Dermis microvascular lymphatic vessel endothelial cell (primary cell): ENCODE data around the gene KRTAP10-7. TPM values are rescaled to one million over a fixed set of nuclear protein-coding genes. Genes with fewer than 3 reads are reported as not detected.
"Not testable (repeated sequence)": the region's sequence is repeated elsewhere in the genome, so short reads cannot be mapped to it uniquely, and the experiment has no call there.

Experiments
- DNase-seq, 2 donors: peaks; one replicate each; pipeline versions ENCODE4 v3.0.0 to v3.0.0-alpha.2; 2010; ENCODE audit warnings: low read depth in 2 of 2
- total RNA-seq: library from RNA; depleted of rRNA; stranded (reverse); fragments of >200 nt; gene quantifications from 2 replicates; pipeline ENCODE4 v1.2.1, GENCODE V29; 2014

Gene KRTAP10-7
- total RNA-seq, 1 donor from 2014 or later = not detected

GRCh38 chr21:44610157-44610843 is 9.9 kb downstream of the KRTAP10-7 start:
- DNase-seq = not testable (repeated sequence)

- DNase-seq = no peak
These were observed 11.2 kb downstream of the KRTAP10-7 start for GRCh38 chr21:44611551-44611950.

- no peak for DNase-seq
These were observed 11.7 kb downstream of the KRTAP10-7 start, which contains the start of gene KRTAP10-8 for GRCh38 chr21:44612029-44612486. Gene KRTAP10-8 (plus strand): TSS chr21:44612079. CDS start chr21:44612101, 22 bp downstream.

GRCh38 chr21:44612669-44613229 is 12.4 kb downstream of the KRTAP10-7 start:
- DNase-seq = no peak

- no peak for DNase-seq
These were observed 13.2 kb downstream of the KRTAP10-7 start for GRCh38 chr21:44613386-44614155.

- DNase-seq = no peak
These were observed 13.8 kb downstream of the KRTAP10-7 start for GRCh38 chr21:44614161-44614631.

GRCh38 chr21:44614961-44615391 is 14.6 kb downstream of the KRTAP10-7 start:
- no peak for DNase-seq

- DNase-seq = no peak
These were observed 15.1 kb downstream of the KRTAP10-7 start for GRCh38 chr21:44615466-44615865.

GRCh38 chr21:44615911-44616590 is 15.7 kb downstream of the KRTAP10-7 start:
- DNase-seq = no peak

GRCh38 chr21:44616591-44616926 is 16.2 kb downstream of the KRTAP10-7 start:
- DNase-seq = no peak

GRCh38 chr21:44617071-44617501 is 16.7 kb downstream of the KRTAP10-7 start:
- no peak for DNase-seq

- DNase-seq = peak; percentile 6 to 55
These were observed 18.1 kb downstream of the KRTAP10-7 start for GRCh38 chr21:44618504-44618903.

- DNase-seq = peak in 1 of 2 donors; percentile 2
These were observed 18.5 kb downstream of the KRTAP10-7 start for GRCh38 chr21:44618909-44619308.

- DNase-seq = no peak
These were observed 19.5 kb downstream of the KRTAP10-7 start for GRCh38 chr21:44619886-44620285.

- DNase-seq = no peak
These were observed 23.2 kb downstream of the KRTAP10-7 start for GRCh38 chr21:44623575-44623974.

- no peak for DNase-seq
These were observed 25.4 kb downstream of the KRTAP10-7 start for GRCh38 chr21:44625756-44626155.

- DNase-seq = no peak
These were observed 25.9 kb downstream of the KRTAP10-7 start for GRCh38 chr21:44626262-44626661.

GRCh38 chr21:44626673-44627143 is 26.3 kb downstream of the KRTAP10-7 start, which contains the start of gene KRTAP10-9:
Gene KRTAP10-9 (plus strand): TSS chr21:44627093. CDS start chr21:44627172, 79 bp downstream.
- no peak for DNase-seq

GRCh38 chr21:44627181-44627822 is 26.9 kb downstream of the KRTAP10-7 start:
- DNase-seq = not testable (repeated sequence)

- not testable (repeated sequence) for DNase-seq
These were observed 27.4 kb downstream of the KRTAP10-7 start for GRCh38 chr21:44627831-44628233.
